ENCODE results near the gene SLC17A9.

The SLC17A9 gene

DNA sequence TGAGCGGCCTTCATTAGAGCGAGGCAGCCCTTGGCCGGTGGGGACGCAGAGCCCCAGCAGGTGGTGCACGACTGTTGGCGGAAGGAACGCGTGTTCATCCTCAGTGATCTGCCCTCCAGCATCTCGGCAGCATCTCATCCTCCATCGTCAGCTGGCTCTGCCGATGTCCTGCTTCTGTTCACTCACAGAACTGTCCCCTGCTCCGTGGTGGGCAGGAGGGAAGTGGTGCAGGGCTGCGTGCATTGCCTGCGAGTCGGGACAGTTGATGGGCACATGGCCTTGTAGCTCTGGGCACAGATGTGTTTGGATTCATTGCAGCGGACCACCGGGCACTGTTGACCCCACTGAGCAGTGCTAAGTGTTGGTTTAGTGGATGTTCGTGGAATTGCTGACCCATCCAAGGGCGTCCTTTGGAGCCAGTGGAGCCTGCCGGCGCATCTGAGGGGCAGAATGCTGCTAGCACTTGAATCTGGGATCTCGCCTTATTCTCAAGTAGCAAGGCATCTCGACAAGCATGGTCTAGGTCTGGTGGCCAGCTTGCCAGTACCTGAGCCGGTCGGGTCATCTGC, 6.7 kb upstream of the SLC17A9 start:
- no peak for DNase-seq
- Histone ChIP-seq H3K4me3 (ENCODE audit: low read depth, low read length) (no peak overlapping the region), H3K27ac (no peak overlapping the region), H3K27me3 (replicated peaks) (no peaks in the 10 kb centered on the region), H3K36me3 (replicated peaks) (peaks cover 58% of the 10 kb centered on the region)
- TF ChIP-seq CTCF (IDR thresholded peaks at IDR 0.05; ENCODE audit: low read depth, low read length, missing control alignments): no peak
- in situ Hi-C loops (cut with HindIII; ENCODE audit: low pct_ligation_motif_present, low sequenced_read_pairs): no loop called here

DNA sequence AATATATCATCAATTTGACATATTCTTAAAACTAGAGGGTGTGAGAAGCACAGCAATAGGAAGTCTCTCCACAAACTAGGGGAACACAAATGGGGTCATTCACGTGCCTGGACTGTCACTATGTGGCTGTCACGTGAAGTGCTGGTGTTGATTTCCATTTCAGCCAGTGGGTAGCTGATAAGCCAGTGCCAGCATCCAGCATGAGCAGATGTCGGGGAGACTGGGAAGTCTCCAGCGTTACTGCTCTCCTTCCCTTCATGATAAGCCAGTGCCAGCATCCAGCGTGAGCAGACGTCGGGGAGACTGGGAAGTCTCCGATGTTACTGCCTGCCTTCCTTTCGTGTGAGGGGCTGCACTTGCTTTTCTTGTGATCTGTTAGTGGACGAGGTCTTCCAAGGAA, 5.6 kb upstream of the SLC17A9 start:
- no peak for DNase-seq
- Histone ChIP-seq H3K4me3 (ENCODE audit: low read depth, low read length) (no peak overlapping the region), H3K27me3 (replicated peaks) (no peaks in the 10 kb centered on the region), H3K27ac (no peak overlapping the region), H3K36me3 (replicated peaks) (peaks cover 55% of the 10 kb centered on the region)
- no peak for TF ChIP-seq CTCF (IDR thresholded peaks at IDR 0.05; ENCODE audit: low read depth, low read length, missing control alignments)
- in situ Hi-C loops (cut with HindIII; ENCODE audit: low pct_ligation_motif_present, low sequenced_read_pairs): no loop called here

GRCh38 chr20:62947532-62948300, 4.8 kb upstream of the SLC17A9 start:
- Histone ChIP-seq H3K27ac (no peak overlapping the region), H3K4me3 (ENCODE audit: low read depth, low read length) (no peak overlapping the region), H3K36me3 (replicated peaks) (peaks cover 55% of the 10 kb centered on the region), H3K27me3 (replicated peaks) (no peaks in the 10 kb centered on the region)
- in situ Hi-C loops (cut with HindIII; ENCODE audit: low pct_ligation_motif_present, low sequenced_read_pairs): no loop called here
- no peak for TF ChIP-seq CTCF (IDR thresholded peaks at IDR 0.05; ENCODE audit: low read depth, low read length, missing control alignments)
- DNase-seq: no peak

GRCh38 chr20:62949153-62949821, 3.2 kb upstream of the SLC17A9 start:
- H3K36me3 ChIP-seq (replicated peaks): peaks cover 45% of the 10 kb centered on the region
- H3K4me3 ChIP-seq (ENCODE audit: low read depth, low read length): no peak overlapping the region
- TF ChIP-seq CTCF (IDR thresholded peaks at IDR 0.05; ENCODE audit: low read depth, low read length, missing control alignments): no peak
- no peaks in the 10 kb centered on the region for H3K27me3 ChIP-seq (replicated peaks)
- no peak for DNase-seq
- in situ Hi-C loops (cut with HindIII; ENCODE audit: low pct_ligation_motif_present, low sequenced_read_pairs): no loop called here
- no peak overlapping the region for H3K27ac ChIP-seq

- H3K27ac ChIP-seq: no peak overlapping the region
- H3K36me3 ChIP-seq (replicated peaks): peaks cover 39% of the 10 kb centered on the region
- TF ChIP-seq CTCF (IDR thresholded peaks at IDR 0.05; ENCODE audit: low read depth, low read length, missing control alignments): no peak
- no peak for DNase-seq
- no peak overlapping the region for H3K4me3 ChIP-seq (ENCODE audit: low read depth, low read length)
- in situ Hi-C loops (cut with HindIII; ENCODE audit: low pct_ligation_motif_present, low sequenced_read_pairs): no loop called here
- H3K27me3 ChIP-seq (replicated peaks): no peaks in the 10 kb centered on the region
Observed at GRCh38 chr20:62949962-62950361, 2.5 kb upstream of the SLC17A9 start.
